HCT116 (cell line): Measurements from ENCODE around the gene GABBR2. TPM values are rescaled to one million over a fixed set of nuclear protein-coding genes. Genes with fewer than 3 reads are reported as not detected.

Source experiments
- ATAC-seq: fragments of 200-7000 bp; cut with Tn5 transposase; 2 replicates; pipeline ENCODE4 v1.9.1; 2020; ENCODE audit warnings: mild to moderate bottlenecking, moderate library complexity
- BruUV-seq: library from RNA; stranded (reverse); fragments of 400-500 nt; replicated peaks from 2 replicates; lab custom pipeline; 2021; lab: Mats Ljungman, UMichigan
- CTCF ChIA-PET: fragments of 300-600 bp; sonication (Branson Sonifier 250); formaldehyde crosslinking; loops from one replicate; lab custom pipeline; 2021; ENCODE audit warnings: antibody characterized with exemption; lab: Charles Lee
- POLR2A ChIA-PET: fragments of 300-600, 350-600 bp; sonication (Branson Sonifier 250); formaldehyde crosslinking; loops from one replicate; lab custom pipeline; 2021; ENCODE audit warnings: antibody characterized with exemption; lab: Charles Lee
- RAD21 ChIA-PET, 2 experiments: fragments of 300-600 bp; sonication (Branson Sonifier 250); formaldehyde crosslinking; loops; one replicate each; lab custom pipeline; 2023; ENCODE audit warnings: low total read pairs in 2 of 2; ENCODE audit not compliant: uncharacterized antibody in 2 of 2, unreplicated experiment in 2 of 2, low non-redundant PET in 1 of 2; lab: Charles Lee
- DNase-seq: peaks from one replicate; pipeline ENCODE4 v3.0.0-alpha.2; 2010; ENCODE audit warnings: low read depth, low spot score
- H2AFZ ChIP-seq: fragments of 200-600 bp; shearing (Covaris generic), sonication (generic); 2 replicates; pipeline ENCODE4 v1.6.1; 2017; ENCODE audit warnings: low read depth, mixed run types, mixed read lengths, antibody characterized with exemption, low read length; ENCODE audit not compliant: poor library complexity, severe bottlenecking
- H3K27ac ChIP-seq: 2 replicates; pipeline ENCODE4 v1.5.1; 2012; ENCODE audit warnings: low read depth, low read length
- H3K27me3 ChIP-seq: fragments of 200-600 bp; sonication (generic); 2 replicates; pipeline ENCODE4 v1.6.1; 2016; ENCODE audit warnings: mixed run types, low read length, mixed read lengths; ENCODE audit not compliant: insufficient read depth
- H3K36me3 ChIP-seq, 2 experiments: fragments of 200-500 bp in 1 of 2; fragments of 200-600 bp in 1 of 2; sonication (Bioruptor generic) in 1 of 2; sonication (generic) in 1 of 2; 2 replicates each; pipeline versions ENCODE4 v1.5.1 to v1.6.1; 2014 to 2016; ENCODE audit warnings: low read length in 2 of 2, inconsistent platforms in 1 of 2, mixed read lengths in 1 of 2, mixed run types in 1 of 2; ENCODE audit not compliant: insufficient read depth in 2 of 2, control insufficient read depth in 1 of 2
- H3K4me1 ChIP-seq, 2 experiments: fragments of 200-600 bp in 1 of 2; sonication (generic) in 1 of 2; 2 replicates each; pipeline versions ENCODE4 v1.5.1 to v1.6.1; 2012 to 2017; ENCODE audit warnings: low read length in 2 of 2, inconsistent platforms in 1 of 2, mild to moderate bottlenecking in 1 of 2, mixed read lengths in 1 of 2, mixed run types in 1 of 2, moderate library complexity in 1 of 2; ENCODE audit not compliant: insufficient read depth in 2 of 2, control insufficient read depth in 1 of 2
- H3K4me2 ChIP-seq: fragments of 200-600 bp; sonication (generic); 2 replicates; pipeline ENCODE4 v1.6.1; 2017; ENCODE audit warnings: mixed run types, low read length, mixed read lengths
- H3K4me3 ChIP-seq, 2 experiments: fragments of 200-600 bp in 1 of 2; sonication (generic) in 1 of 2; replicated peaks in 1 of 2; 2 replicates each; pipeline ENCODE4 v1.5.1; 2011 to 2016; ENCODE audit warnings: low read length in 2 of 2, control low read depth in 1 of 2, low read depth in 1 of 2, mild to moderate bottlenecking in 1 of 2, mixed read lengths in 1 of 2, mixed run types in 1 of 2
- H3K79me2 ChIP-seq: fragments of 200-600 bp; sonication (generic); 2 replicates; pipeline ENCODE4 v1.6.1; 2017; ENCODE audit warnings: mild to moderate bottlenecking, mixed run types, low read length, moderate library complexity, mixed read lengths; ENCODE audit not compliant: insufficient read depth
- H3K9ac ChIP-seq: fragments of 200-600 bp; sonication (generic); 2 replicates; pipeline ENCODE4 v1.6.1; 2016; ENCODE audit warnings: low read length, mixed read lengths
- H3K9me2 ChIP-seq: fragments of 200-600 bp; sonication (generic), shearing (Covaris generic); 2 replicates; pipeline ENCODE4 v1.6.1; 2017; ENCODE audit warnings: mixed run types, mild to moderate bottlenecking, moderate library complexity; ENCODE audit not compliant: insufficient read depth
- H3K9me3 ChIP-seq, 2 experiments: fragments of 200-500 bp in 1 of 2; fragments of 200-600 bp in 1 of 2; sonication (Bioruptor generic) in 1 of 2; sonication (generic) in 1 of 2; 2 replicates each; pipeline ENCODE4 v1.6.1; 2014 to 2017; ENCODE audit warnings: low read length in 2 of 2, mixed read lengths in 2 of 2, inconsistent platforms in 1 of 2, low read depth in 1 of 2, mild to moderate bottlenecking in 1 of 2, mixed run types in 1 of 2, moderate library complexity in 1 of 2; ENCODE audit not compliant: control insufficient read depth in 1 of 2, insufficient read depth in 1 of 2
- H4K20me1 ChIP-seq: fragments of 200-600 bp; sonication (generic), shearing (Covaris generic); 2 replicates; pipeline ENCODE4 v1.6.1; 2017; ENCODE audit warnings: mixed run types, mild to moderate bottlenecking, moderate library complexity; ENCODE audit not compliant: insufficient read depth
- EGR1 ChIP-seq: IDR thresholded peaks from 2 replicates; pipeline ENCODE4 v1.6.1; 2012; ENCODE audit warnings: low read depth
- ELF1 ChIP-seq: IDR thresholded peaks from 2 replicates; pipeline ENCODE4 v1.6.1; 2012; ENCODE audit warnings: low read depth, borderline replicate concordance
- EZH2phosphoT487 ChIP-seq: fragments of 200-600 bp; IDR thresholded peaks from 2 replicates; pipeline ENCODE4 v1.6.1; 2018; ENCODE audit warnings: antibody characterized with exemption, borderline replicate concordance
- FOSL1 ChIP-seq: IDR thresholded peaks from 2 replicates; pipeline ENCODE4 v1.6.1; 2012; ENCODE audit warnings: low read depth
- POLR2A ChIP-seq: IDR thresholded peaks from 2 replicates; pipeline ENCODE4 v1.7.0; 2011; ENCODE audit warnings: borderline replicate concordance; ENCODE audit not compliant: insufficient read depth, insufficient read length; ENCODE audit errors: extremely low read depth
- POLR2AphosphoS5 ChIP-seq: IDR thresholded peaks from 2 replicates; pipeline ENCODE4 v1.6.1; 2011; ENCODE audit warnings: mild to moderate bottlenecking, low read depth, low read length, moderate library complexity
- SIN3A ChIP-seq: IDR thresholded peaks from 2 replicates; pipeline ENCODE4 v1.6.1; 2012; ENCODE audit warnings: low read depth
- SP1 ChIP-seq: IDR thresholded peaks from 2 replicates; pipeline ENCODE4 v1.6.1; 2012; ENCODE audit warnings: low read depth
- SRF ChIP-seq: IDR thresholded peaks from 2 replicates; pipeline ENCODE4 v1.6.1; 2012; ENCODE audit warnings: low read depth
- TCF7L2 ChIP-seq: IDR thresholded peaks from 2 replicates; pipeline ENCODE4 v1.7.0; 2011; ENCODE audit warnings: borderline replicate concordance, inconsistent platforms; ENCODE audit not compliant: insufficient read depth, insufficient read length; ENCODE audit errors: extremely low read depth
- YY1 ChIP-seq: IDR thresholded peaks from 2 replicates; pipeline ENCODE4 v1.6.1; 2011; ENCODE audit warnings: low read length, low read depth, moderate library complexity, mild to moderate bottlenecking; ENCODE audit not compliant: insufficient replicate concordance; ENCODE audit errors: extremely low read depth
- ZFX ChIP-seq: fragments of 450-650 bp; IDR thresholded peaks from 2 replicates; pipeline ENCODE4 v1.6.1; 2017
- ZNF274 ChIP-seq: fragments of 200-500 bp; sonication (Bioruptor generic); IDR thresholded peaks from 2 replicates; pipeline ENCODE4 v1.6.1; 2014; ENCODE audit warnings: mild to moderate bottlenecking, low read depth, low read length, inconsistent platforms
- intact Hi-C: fragments of 100-400 bp; cut with micrococcal nuclease; formaldehyde crosslinking; loops from 2 replicates; pipeline ENCODE4 v1.10.0; 2022
- total RNA-seq: library from RNA; stranded (reverse); gene quantifications from one replicate; pipeline ENCODE4 v1.2.1, GENCODE V29; 2021; ENCODE audit not compliant: unreplicated experiment
- TF ChIP-seq, protein P1 (sequence below): IDR thresholded peaks from 2 replicates; pipeline ENCODE4 v1.6.1; 2012
- TF ChIP-seq, protein P2 (sequence below), 3 experiments: fragments of 200-600 bp in 1 of 3; sonication (generic) in 1 of 3; IDR thresholded peaks in 2 of 3; conservative IDR thresholded peaks in 1 of 3; 2 replicates each; pipeline ENCODE4 v1.5.1; 2012 to 2017; ENCODE audit warnings: low read depth in 2 of 3, low read length in 2 of 3, antibody characterized with exemption in 1 of 3, borderline replicate concordance in 1 of 3, control low read depth in 1 of 3, mild to moderate bottlenecking in 1 of 3, mixed read lengths in 1 of 3, mixed run types in 1 of 3, moderate library complexity in 1 of 3; ENCODE audit not compliant: insufficient read depth in 1 of 3
- TF ChIP-seq, protein P3 (sequence below): IDR thresholded peaks from 2 replicates; pipeline ENCODE4 v1.6.1; 2012

The GABBR2 gene
- total RNA-seq, 1 experiment from 2014 or later, result 0.15 TPM

DNA sequence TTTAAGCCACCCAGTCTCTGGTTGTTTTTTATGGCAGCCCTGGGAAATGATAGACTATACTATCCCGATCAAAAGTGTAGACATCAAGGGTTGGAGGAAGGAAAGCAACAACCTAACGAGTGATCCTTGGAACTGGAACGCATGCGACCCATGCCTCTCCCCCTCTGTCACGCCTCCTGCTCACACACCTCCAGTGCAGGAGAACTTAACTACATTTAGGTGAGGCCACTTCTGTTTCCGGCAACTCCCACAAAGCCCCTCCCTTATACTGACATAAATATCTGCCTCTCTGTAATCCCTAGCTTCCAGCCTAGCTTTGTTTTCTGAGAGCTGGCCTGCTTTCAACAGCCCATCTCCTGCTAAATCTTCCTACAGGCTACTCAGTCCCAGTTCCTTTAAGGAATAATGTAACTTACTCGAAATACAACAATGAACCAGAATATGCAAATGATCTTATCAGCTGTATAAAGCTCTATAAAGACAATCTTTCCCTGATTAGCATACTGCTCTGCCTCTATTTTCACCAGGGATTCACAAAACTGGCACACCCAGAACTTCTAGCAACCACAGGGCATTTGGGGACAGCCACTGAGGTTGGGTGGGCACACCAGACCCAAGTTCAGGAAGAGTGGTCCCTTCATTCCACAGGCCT lies 73.9 kb downstream of the GABBR2 start:
- ChIA-PET POLR2A (no interaction called here), RAD21 (no interaction called here), CTCF (no interaction called here)
- no peak for DNase-seq
- no peak for ATAC-seq
- no TSS peak for BruUV-seq
- Histone ChIP-seq H3K4me3 (no peak overlapping the region), H4K20me1 (no peaks in the 10 kb centered on the region), H3K4me1 (peaks cover 0 to 10% of the 10 kb centered on the region in 2 experiments; a peak in 2 of 4 replicates), H3K4me2 (peak overlapping the region; percentile 26; the same call in 1 of the 2 replicates), H3K9me2 (no peaks in the 10 kb centered on the region), H2AFZ (no peak overlapping the region), H3K27me3 (0 out of 2 replicates have a peak, but pooled peaks cover 4% of the 10 kb centered on the region), H3K9ac (no peak overlapping the region), H3K79me2 (no peaks in the 10 kb centered on the region), H3K36me3 (no peaks in the 10 kb centered on the region), H3K27ac (no peak overlapping the region), H3K9me3 (no peaks in the 10 kb centered on the region)
- TF ChIP-seq EZH2phosphoT487 (no peak), POLR2AphosphoS5 (no peak), SIN3A (no peak), YY1 (no peak), SP1 (no peak), ELF1 (no peak), FOSL1 (no peak), POLR2A (no peak), SRF (no peak), EGR1 (no peak), TCF7L2 (no peak), ZNF274 (no peak), ZFX (no peak)
- TF ChIP-seq, protein P1, sequence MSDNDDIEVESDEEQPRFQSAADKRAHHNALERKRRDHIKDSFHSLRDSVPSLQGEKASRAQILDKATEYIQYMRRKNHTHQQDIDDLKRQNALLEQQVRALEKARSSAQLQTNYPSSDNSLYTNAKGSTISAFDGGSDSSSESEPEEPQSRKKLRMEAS, result no peak
- TF ChIP-seq, protein P2, sequence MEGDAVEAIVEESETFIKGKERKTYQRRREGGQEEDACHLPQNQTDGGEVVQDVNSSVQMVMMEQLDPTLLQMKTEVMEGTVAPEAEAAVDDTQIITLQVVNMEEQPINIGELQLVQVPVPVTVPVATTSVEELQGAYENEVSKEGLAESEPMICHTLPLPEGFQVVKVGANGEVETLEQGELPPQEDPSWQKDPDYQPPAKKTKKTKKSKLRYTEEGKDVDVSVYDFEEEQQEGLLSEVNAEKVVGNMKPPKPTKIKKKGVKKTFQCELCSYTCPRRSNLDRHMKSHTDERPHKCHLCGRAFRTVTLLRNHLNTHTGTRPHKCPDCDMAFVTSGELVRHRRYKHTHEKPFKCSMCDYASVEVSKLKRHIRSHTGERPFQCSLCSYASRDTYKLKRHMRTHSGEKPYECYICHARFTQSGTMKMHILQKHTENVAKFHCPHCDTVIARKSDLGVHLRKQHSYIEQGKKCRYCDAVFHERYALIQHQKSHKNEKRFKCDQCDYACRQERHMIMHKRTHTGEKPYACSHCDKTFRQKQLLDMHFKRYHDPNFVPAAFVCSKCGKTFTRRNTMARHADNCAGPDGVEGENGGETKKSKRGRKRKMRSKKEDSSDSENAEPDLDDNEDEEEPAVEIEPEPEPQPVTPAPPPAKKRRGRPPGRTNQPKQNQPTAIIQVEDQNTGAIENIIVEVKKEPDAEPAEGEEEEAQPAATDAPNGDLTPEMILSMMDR (IDR thresholded peaks at IDR 0.05 in 2 of 3, conservative IDR thresholded peaks at IDR 0.05 in 1 of 3; ENCODE audit: borderline replicate concordance in 1 of 3, insufficient read depth in 1 of 3, low read depth in 2 of 3, low read length in 2 of 3), result no peak
- TF ChIP-seq, protein P3, sequence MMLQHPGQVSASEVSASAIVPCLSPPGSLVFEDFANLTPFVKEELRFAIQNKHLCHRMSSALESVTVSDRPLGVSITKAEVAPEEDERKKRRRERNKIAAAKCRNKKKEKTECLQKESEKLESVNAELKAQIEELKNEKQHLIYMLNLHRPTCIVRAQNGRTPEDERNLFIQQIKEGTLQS, result no peak
- intact Hi-C loops, result no loop called here
